GM19395 (cell line): ENCODE results near the gene SLC22A2.
A peak's percentile ranks its signal among the peaks of the same experiment; 100 is the strongest.

Source experiments
- ATAC-seq: cut with Tn5 transposase; IDR thresholded peaks from one replicate; pipeline ENCODE4 v1.9.1; 2021; ENCODE audit warnings: mild to moderate bottlenecking, moderate library complexity; ENCODE audit not compliant: unreplicated experiment

SLC22A2 gene

GRCh38 chr6:160218810-160219209 lies 39.8 kb downstream of the SLC22A2 start:
- ATAC-seq, result no peak

- ATAC-seq, result no peak
These were observed 40.8 kb downstream of the SLC22A2 start for GRCh38 chr6:160217863-160218262.

- no peak for ATAC-seq
These were observed 41.5 kb downstream of the SLC22A2 start for GRCh38 chr6:160217073-160217472.

- no peak for ATAC-seq
These were observed 43.4 kb downstream of the SLC22A2 start for GRCh38 chr6:160215232-160215631.

- no peak for ATAC-seq
These were observed 51.0 kb downstream of the SLC22A2 start for GRCh38 chr6:160207618-160208017.

- no peak for ATAC-seq
These were observed 53.9 kb downstream of the SLC22A2 start for GRCh38 chr6:160204710-160205109.

GRCh38 chr6:160203953-160204352 lies 54.7 kb downstream of the SLC22A2 start:
- ATAC-seq, result no peak

- no peak for ATAC-seq
These were observed 55.1 kb downstream of the SLC22A2 start for GRCh38 chr6:160203522-160203921.

- no peak for ATAC-seq
These were observed 55.5 kb downstream of the SLC22A2 start for GRCh38 chr6:160203076-160203475.

GRCh38 chr6:160202411-160202810 lies 56.2 kb downstream of the SLC22A2 start:
- ATAC-seq, result no peak

GRCh38 chr6:160201061-160201460 lies 57.6 kb downstream of the SLC22A2 start:
- ATAC-seq, result no peak

- peak; percentile 95 for ATAC-seq
These were observed 59.9 kb downstream of the SLC22A2 start for GRCh38 chr6:160198606-160199211.

- no peak for ATAC-seq
These were observed 61.0 kb downstream of the SLC22A2 start for GRCh38 chr6:160197662-160198061.

- no peak for ATAC-seq
These were observed 63.8 kb downstream of the SLC22A2 start for GRCh38 chr6:160194808-160195207.

- no peak for ATAC-seq
These were observed 65.8 kb downstream of the SLC22A2 start for GRCh38 chr6:160192840-160193239.

GRCh38 chr6:160190973-160191372 lies 67.6 kb downstream of the SLC22A2 start:
- no peak for ATAC-seq

GRCh38 chr6:160190081-160190480 lies 68.5 kb downstream of the SLC22A2 start:
- no peak for ATAC-seq

- ATAC-seq, result no peak
These were observed 69.8 kb downstream of the SLC22A2 start for GRCh38 chr6:160188773-160189172.

GRCh38 chr6:160180706-160181105 lies 77.9 kb downstream of the SLC22A2 start:
- ATAC-seq, result no peak

- ATAC-seq, result no peak
These were observed 80.3 kb downstream of the SLC22A2 start for GRCh38 chr6:160178271-160178670.

- no peak for ATAC-seq
These were observed 81.4 kb downstream of the SLC22A2 start for GRCh38 chr6:160177220-160177619.

- no peak for ATAC-seq
These were observed 83.9 kb downstream of the SLC22A2 start for GRCh38 chr6:160174681-160175080.

GRCh38 chr6:160173806-160174527 lies 84.7 kb downstream of the SLC22A2 start:
- ATAC-seq, result no peak
